H9 (cell line): ENCODE data around the gene CCDC63. TPM values are rescaled to one million over a fixed set of nuclear protein-coding genes. Genes with fewer than 3 reads are reported as not detected.

Source experiments
- DNase-seq: peaks from one replicate; pipeline ENCODE4 v3.0.0-alpha.2; 2017
- H2AFZ ChIP-seq: one replicate; pipeline ENCODE4 v1.6.1; 2013; ENCODE audit warnings: mild to moderate bottlenecking, low read length, control low read depth, moderate library complexity
- H2AK5ac ChIP-seq: 2 replicates; pipeline ENCODE4 v1.6.1; 2013; ENCODE audit warnings: low read length, control low read depth, mixed read lengths; ENCODE audit not compliant: insufficient read length
- H2BK120ac ChIP-seq: one replicate; pipeline ENCODE4 v1.6.1; 2013; ENCODE audit warnings: low read depth, mild to moderate bottlenecking, low read length, control low read depth, inconsistent platforms; ENCODE audit not compliant: poor library complexity, severe bottlenecking
- H2BK12ac ChIP-seq: 2 replicates; pipeline ENCODE4 v1.6.1; 2013; ENCODE audit warnings: low read length, control low read depth, mixed read lengths, low read depth; ENCODE audit not compliant: insufficient read length
- H2BK15ac ChIP-seq: 2 replicates; pipeline ENCODE4 v1.6.1; 2013; ENCODE audit warnings: low read depth, low read length, control low read depth
- H2BK20ac ChIP-seq: one replicate; pipeline ENCODE4 v1.6.1; 2013; ENCODE audit warnings: low read depth, mild to moderate bottlenecking, low read length, control low read depth, inconsistent platforms; ENCODE audit not compliant: poor library complexity, severe bottlenecking
- H2BK5ac ChIP-seq: 2 replicates; pipeline ENCODE4 v1.6.1; 2013; ENCODE audit warnings: low read length, control low read depth, mixed read lengths; ENCODE audit not compliant: insufficient read length
- H3K14ac ChIP-seq: 2 replicates; pipeline ENCODE4 v1.6.1; 2013; ENCODE audit warnings: low read length, control low read depth; ENCODE audit not compliant: insufficient read depth
- H3K18ac ChIP-seq: 2 replicates; pipeline ENCODE4 v1.6.1; 2013; ENCODE audit warnings: low read depth, mild to moderate bottlenecking, mixed read lengths, low read length, control low read depth; ENCODE audit not compliant: insufficient read length
- H3K23ac ChIP-seq: 2 replicates; pipeline ENCODE4 v1.6.1; 2013; ENCODE audit warnings: low read length, control low read depth, mixed read lengths, low read depth; ENCODE audit not compliant: insufficient read length
- H3K23me2 ChIP-seq: 2 replicates; pipeline ENCODE4 v1.6.1; 2013; ENCODE audit warnings: low read depth, mild to moderate bottlenecking, mixed read lengths, low read length, control low read depth; ENCODE audit not compliant: insufficient read length, poor library complexity, severe bottlenecking
- H3K27ac ChIP-seq: 2 replicates; pipeline ENCODE4 v1.5.1; 2013; ENCODE audit warnings: low read length, control low read depth, mixed read lengths, low read depth; ENCODE audit not compliant: insufficient read length
- H3K27me3 ChIP-seq: 2 replicates; pipeline ENCODE4 v1.6.1; 2013; ENCODE audit warnings: low read length, control low read depth, inconsistent platforms; ENCODE audit not compliant: insufficient read depth
- H3K4ac ChIP-seq: 2 replicates; pipeline ENCODE4 v1.6.1; 2013; ENCODE audit warnings: low read depth, mild to moderate bottlenecking, control low read depth, inconsistent platforms, low read length, moderate library complexity
- H3K4me1 ChIP-seq: 2 replicates; pipeline ENCODE4 v1.6.1; 2013; ENCODE audit warnings: low read length, control low read depth, inconsistent platforms; ENCODE audit not compliant: insufficient read depth
- H3K4me2 ChIP-seq: 2 replicates; pipeline ENCODE4 v1.6.1; 2013; ENCODE audit warnings: low read length, control low read depth, mixed read lengths; ENCODE audit not compliant: insufficient read length, insufficient read depth
- H3K56ac ChIP-seq: 2 replicates; pipeline ENCODE4 v1.6.1; 2013; ENCODE audit warnings: low read depth, mild to moderate bottlenecking, mixed read lengths, low read length, control low read depth; ENCODE audit not compliant: insufficient read length
- H3K79me1 ChIP-seq: 2 replicates; pipeline ENCODE4 v1.6.1; 2013; ENCODE audit warnings: low read depth, mild to moderate bottlenecking, moderate library complexity, low read length, control low read depth, inconsistent platforms; ENCODE audit not compliant: insufficient read depth, poor library complexity, severe bottlenecking
- H3K79me2 ChIP-seq: 2 replicates; pipeline ENCODE4 v1.6.1; 2013; ENCODE audit warnings: low read length, control low read depth, inconsistent platforms; ENCODE audit not compliant: insufficient read depth
- H3K9ac ChIP-seq: 2 replicates; pipeline ENCODE4 v1.6.1; 2013; ENCODE audit warnings: low read length, control low read depth, mixed read lengths; ENCODE audit not compliant: insufficient read length; ENCODE audit errors: extremely low read depth
- H3K9me3 ChIP-seq: one replicate; pipeline ENCODE4 v1.6.1; 2013; ENCODE audit warnings: low read depth, low read length, inconsistent platforms; ENCODE audit not compliant: control insufficient read depth
- H3T11ph ChIP-seq: one replicate; pipeline ENCODE4 v1.6.1; 2013; ENCODE audit warnings: mild to moderate bottlenecking, low read length, control low read depth, inconsistent platforms
- H4K20me1 ChIP-seq: one replicate; pipeline ENCODE4 v1.6.1; 2013; ENCODE audit not compliant: control insufficient read depth, insufficient read length, insufficient read depth
- H4K5ac ChIP-seq: 2 replicates; pipeline ENCODE4 v1.6.1; 2013; ENCODE audit warnings: low read depth, mild to moderate bottlenecking, mixed read lengths, low read length, control low read depth; ENCODE audit not compliant: insufficient read length
- H4K8ac ChIP-seq: replicated peaks from 2 replicates; pipeline ENCODE4 v1.6.1; 2013; ENCODE audit warnings: low read length, control low read depth, mixed read lengths, low read depth; ENCODE audit not compliant: insufficient read length
- H4K91ac ChIP-seq: 2 replicates; pipeline ENCODE4 v1.6.1; 2013; ENCODE audit warnings: low read depth, mild to moderate bottlenecking, moderate library complexity, mixed read lengths, low read length, control low read depth; ENCODE audit not compliant: insufficient read length
- H3K27ac Mint-ChIP-seq, 3 experiments: 2 replicates in 2 of 3; 3 replicates in 1 of 3; pipeline ENCODE4 v1.8.0; 2020 to 2021; ENCODE audit warnings: mixed read lengths in 3 of 3, mild to moderate bottlenecking in 1 of 3, moderate library complexity in 1 of 3
- H3K27me3 Mint-ChIP-seq: 2 replicates; pipeline ENCODE4 v1.8.0; 2021; ENCODE audit warnings: low read depth, mild to moderate bottlenecking, moderate library complexity, mixed read lengths
- H3K36me3 Mint-ChIP-seq, 3 experiments: 2 replicates in 2 of 3; 3 replicates in 1 of 3; pipeline ENCODE4 v1.8.0; 2020 to 2021; ENCODE audit warnings: low read depth in 3 of 3, mixed read lengths in 3 of 3; ENCODE audit not compliant: insufficient read depth in 1 of 3
- H3K4me1 Mint-ChIP-seq, 2 experiments: 2 replicates each; pipeline ENCODE4 v1.8.0; 2020; ENCODE audit warnings: mixed read lengths in 2 of 2
- H3K4me3 Mint-ChIP-seq, 2 experiments: 2 replicates in 1 of 2; 3 replicates in 1 of 2; pipeline ENCODE4 v1.8.0; 2020 to 2021; ENCODE audit warnings: mild to moderate bottlenecking in 2 of 2, mixed read lengths in 2 of 2, moderate library complexity in 1 of 2
- H3K9me3 Mint-ChIP-seq, 2 experiments: 2 replicates in 1 of 2; 3 replicates in 1 of 2; pipeline ENCODE4 v1.8.0; 2020; ENCODE audit warnings: mild to moderate bottlenecking in 2 of 2, mixed read lengths in 2 of 2, moderate library complexity in 1 of 2
- WGBS: extraction: QIAGEN DNeasy Blood & Tissue Kit; methylation state at CpG from one replicate; pipeline ENCODE4 v1.1.7; 2013; ENCODE audit warnings: missing lambda C conversion rate, low lambda C conversion rate, mixed read lengths; ENCODE audit not compliant: insufficient read length; ENCODE audit errors: extremely low coverage; 5-methylcytosine and 5-hydroxymethylcytosine counted together
- total RNA-seq: library from RNA; stranded (reverse); gene quantifications from 2 replicates; pipeline ENCODE4 v1.2.1, GENCODE V29; 2021
- TF ChIP-seq, protein P1 (sequence below): fragments of 200-600 bp; sonication (generic); conservative IDR thresholded peaks from 3 replicates; pipeline ENCODE4 v1.8.0; 2021; ENCODE audit warnings: antibody characterized with exemption, mild to moderate bottlenecking

CCDC63 gene
- total RNA-seq, 1 experiment from 2014 or later: 0.77 TPM

GRCh38 chr12:110841007-110841406 is 5.8 kb upstream of the CCDC63 start:
- Histone ChIP-seq H4K5ac (no peak overlapping the region), H3K4me1 (no peaks in the 10 kb centered on the region), H4K8ac (no peak overlapping the region), H3K27me3 (no peaks in the 10 kb centered on the region), H3K4me2 (no peak overlapping the region), H3K14ac (no peak overlapping the region), H3K79me1 (no peaks in the 10 kb centered on the region), H2BK5ac (no peak overlapping the region), H3T11ph (no peak overlapping the region), H3K4ac (no peak overlapping the region), H2BK12ac (no peak overlapping the region), H2BK120ac (no peak overlapping the region), H3K23me2 (no peaks in the 10 kb centered on the region), H4K20me1 (no peaks in the 10 kb centered on the region), H3K18ac (no peak overlapping the region), H2AK5ac (no peak overlapping the region), H3K9me3 (no peaks in the 10 kb centered on the region), H2AFZ (no peak overlapping the region), H4K91ac (no peak overlapping the region), H3K56ac (no peak overlapping the region), H3K23ac (no peak overlapping the region), H3K9ac (no peak overlapping the region), H3K79me2 (no peaks in the 10 kb centered on the region), H2BK15ac (no peak overlapping the region), H2BK20ac (no peak overlapping the region), H3K27ac (no peak overlapping the region)
- Mint-ChIP-seq H3K9me3 (no peaks in the 10 kb centered on the region), H3K27me3 (peaks cover 35% of the 10 kb centered on the region), H3K36me3 (no peaks in the 10 kb centered on the region), H3K4me1 (no peaks in the 10 kb centered on the region), H3K4me3 (no peak overlapping the region), H3K27ac (no peak overlapping the region)
- TF ChIP-seq, protein P1, sequence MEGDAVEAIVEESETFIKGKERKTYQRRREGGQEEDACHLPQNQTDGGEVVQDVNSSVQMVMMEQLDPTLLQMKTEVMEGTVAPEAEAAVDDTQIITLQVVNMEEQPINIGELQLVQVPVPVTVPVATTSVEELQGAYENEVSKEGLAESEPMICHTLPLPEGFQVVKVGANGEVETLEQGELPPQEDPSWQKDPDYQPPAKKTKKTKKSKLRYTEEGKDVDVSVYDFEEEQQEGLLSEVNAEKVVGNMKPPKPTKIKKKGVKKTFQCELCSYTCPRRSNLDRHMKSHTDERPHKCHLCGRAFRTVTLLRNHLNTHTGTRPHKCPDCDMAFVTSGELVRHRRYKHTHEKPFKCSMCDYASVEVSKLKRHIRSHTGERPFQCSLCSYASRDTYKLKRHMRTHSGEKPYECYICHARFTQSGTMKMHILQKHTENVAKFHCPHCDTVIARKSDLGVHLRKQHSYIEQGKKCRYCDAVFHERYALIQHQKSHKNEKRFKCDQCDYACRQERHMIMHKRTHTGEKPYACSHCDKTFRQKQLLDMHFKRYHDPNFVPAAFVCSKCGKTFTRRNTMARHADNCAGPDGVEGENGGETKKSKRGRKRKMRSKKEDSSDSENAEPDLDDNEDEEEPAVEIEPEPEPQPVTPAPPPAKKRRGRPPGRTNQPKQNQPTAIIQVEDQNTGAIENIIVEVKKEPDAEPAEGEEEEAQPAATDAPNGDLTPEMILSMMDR: no peak
- WGBS: no CpG with 5 or more reads among the region's 6 CpGs
- no peak for DNase-seq
